ENCODE measurements around the gene LRP1B. TPM values are rescaled to one million over a fixed set of nuclear protein-coding genes. Genes with fewer than 3 reads are reported as not detected.
"Not testable (repeated sequence)": the region's sequence is repeated elsewhere in the genome, so short reads cannot be mapped to it uniquely, and the experiment has no call there.

The LRP1B gene
- total RNA-seq, 1 experiment from 2014 or later: not detected

DNA sequence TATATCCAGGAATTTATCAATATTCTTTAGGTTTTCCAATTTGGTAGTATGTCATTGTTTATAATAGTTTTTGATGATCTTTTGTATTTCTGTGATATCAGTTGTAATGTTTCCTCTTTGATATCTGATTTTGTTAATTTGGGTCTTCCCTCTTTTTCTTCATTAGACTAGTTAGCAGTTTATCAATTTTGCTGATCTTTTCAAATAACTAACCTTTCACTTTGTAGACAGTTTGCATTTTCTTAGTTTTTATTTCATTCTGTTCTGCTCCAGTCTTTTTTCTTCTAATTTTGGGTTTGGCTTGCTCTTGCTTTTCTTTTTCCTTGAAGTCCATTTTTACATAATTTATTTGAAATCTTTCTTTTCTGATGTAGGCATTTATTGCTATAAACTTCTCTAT lies 824.4 kb downstream of the LRP1B start:
- no peaks in the 10 kb centered on the region for H3K27me3 ChIP-seq
- H3K36me3 ChIP-seq: no peaks in the 10 kb centered on the region
- no peak for DNase-seq
- H3K4me3 ChIP-seq: no peak overlapping the region
- H3K9me3 ChIP-seq: no peaks in the 10 kb centered on the region

DNA sequence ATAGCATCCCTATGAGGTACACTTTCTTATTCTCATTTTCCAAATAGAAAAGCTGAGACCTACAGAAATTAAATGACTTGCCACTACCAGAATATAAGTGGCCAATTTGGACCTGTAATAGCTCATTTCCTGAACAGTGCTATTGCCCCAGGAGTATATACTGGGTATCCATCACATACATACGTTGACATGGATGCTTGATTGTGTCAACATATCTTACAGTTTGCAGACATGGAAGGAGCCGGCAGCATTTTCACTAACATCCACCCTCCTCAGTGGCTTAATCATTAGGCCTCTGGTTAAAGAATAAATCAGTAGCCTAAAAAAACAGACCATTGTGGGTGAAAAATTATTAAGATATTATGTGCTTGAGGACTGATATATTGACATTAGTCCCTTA lies 829.3 kb downstream of the LRP1B start:
- no peaks in the 10 kb centered on the region for H3K36me3 ChIP-seq
- H3K27me3 ChIP-seq: no peaks in the 10 kb centered on the region
- no peak overlapping the region for H3K4me3 ChIP-seq
- H3K9me3 ChIP-seq: no peaks in the 10 kb centered on the region
- DNase-seq: no peak

DNA sequence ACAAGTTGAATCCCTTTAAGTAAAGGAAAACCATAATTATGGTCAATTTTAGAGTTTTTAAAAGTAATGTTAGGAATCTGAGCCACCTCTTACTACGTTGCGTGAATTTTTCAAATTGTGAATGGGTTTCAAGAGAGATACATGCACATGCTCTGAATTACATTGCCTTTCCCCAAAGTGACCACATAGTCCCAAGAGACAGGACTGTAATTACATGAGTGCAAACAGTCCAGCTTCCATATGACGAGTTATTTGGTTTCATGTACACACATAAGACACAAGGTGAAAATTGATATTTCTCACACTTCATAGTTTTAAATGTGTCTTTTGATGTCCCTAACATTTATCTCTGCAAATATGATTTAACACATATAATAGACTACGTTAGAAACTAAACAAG lies 850.8 kb downstream of the LRP1B start:
- H3K4me3 ChIP-seq: no peak overlapping the region
- no peak for DNase-seq
- no peaks in the 10 kb centered on the region for H3K9me3 ChIP-seq
- no peaks in the 10 kb centered on the region for H3K36me3 ChIP-seq
- H3K27me3 ChIP-seq: no peaks in the 10 kb centered on the region

DNA sequence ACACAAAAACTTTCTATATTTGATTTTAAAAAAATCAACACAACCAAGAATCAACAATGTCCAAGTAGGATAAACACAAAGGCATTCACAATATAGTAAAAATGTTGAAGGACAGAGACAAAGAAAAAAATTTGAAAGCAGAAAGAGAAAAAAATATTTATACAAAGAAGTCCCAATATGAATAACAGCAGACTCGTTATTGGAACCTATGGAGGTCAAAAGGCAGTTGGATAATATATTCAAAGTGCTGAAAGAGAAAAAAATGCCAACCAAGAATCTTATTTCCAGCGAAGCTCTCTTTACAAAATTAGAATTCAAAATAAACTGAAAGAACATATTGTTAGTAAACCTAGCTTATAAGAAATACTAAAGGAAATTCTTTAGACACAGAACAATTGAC lies 859.5 kb downstream of the LRP1B start:
- H3K36me3 ChIP-seq: no peaks in the 10 kb centered on the region
- H3K27me3 ChIP-seq: no peaks in the 10 kb centered on the region
- peaks cover 6% of the 10 kb centered on the region; the same call in 1 of the 2 replicates for H3K9me3 ChIP-seq
- no peak overlapping the region for H3K4me3 ChIP-seq
- no peak for DNase-seq

DNA sequence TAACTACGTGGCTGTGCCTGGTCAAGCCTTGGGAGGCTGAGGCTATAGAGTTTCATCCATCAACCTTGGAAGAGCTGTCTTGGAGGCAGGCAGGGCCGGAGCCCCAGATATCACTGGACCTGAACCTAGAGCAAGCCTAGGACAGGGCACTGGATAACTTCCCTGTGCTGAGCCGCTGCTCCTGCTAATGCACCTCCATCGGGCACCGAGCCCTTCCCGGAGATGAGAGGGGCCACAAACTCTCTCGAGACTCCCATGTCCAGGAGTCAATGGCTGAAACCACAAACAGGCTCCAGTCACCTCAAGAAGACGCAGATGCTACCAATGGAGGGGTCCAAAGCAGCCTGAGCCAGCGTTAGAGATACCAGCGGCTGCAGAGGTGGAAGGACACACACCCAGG lies 866.0 kb downstream of the LRP1B start:
- Histone ChIP-seq H3K4me3 (no peak overlapping the region), H3K27me3 (no peaks in the 10 kb centered on the region), H3K36me3 (no peaks in the 10 kb centered on the region), H3K9me3 (no peaks in the 10 kb centered on the region)
- DNase-seq: no peak

DNA sequence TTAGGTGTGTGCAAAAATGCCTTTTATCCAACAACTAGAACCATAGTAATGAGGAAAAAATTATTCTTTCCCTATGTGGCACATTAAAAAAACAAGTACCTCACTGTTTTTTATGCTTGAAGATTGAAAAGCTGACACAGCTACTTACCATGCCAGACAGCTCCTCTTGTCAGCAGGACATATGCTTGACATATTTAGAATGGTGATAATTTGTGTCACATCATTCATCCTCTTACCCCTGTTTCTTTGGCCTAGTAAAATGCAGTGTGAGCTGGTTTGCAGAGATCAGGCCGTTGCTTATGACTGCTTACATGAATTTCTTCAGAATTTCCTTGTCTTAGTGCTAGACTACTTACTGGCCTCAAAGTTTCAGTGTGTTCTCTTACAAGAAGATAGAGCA lies 869.9 kb downstream of the LRP1B start:
- no peak for DNase-seq
- no peaks in the 10 kb centered on the region for H3K9me3 ChIP-seq
- H3K27me3 ChIP-seq: no peaks in the 10 kb centered on the region
- H3K4me3 ChIP-seq: no peak overlapping the region
- H3K36me3 ChIP-seq: no peaks in the 10 kb centered on the region

DNA sequence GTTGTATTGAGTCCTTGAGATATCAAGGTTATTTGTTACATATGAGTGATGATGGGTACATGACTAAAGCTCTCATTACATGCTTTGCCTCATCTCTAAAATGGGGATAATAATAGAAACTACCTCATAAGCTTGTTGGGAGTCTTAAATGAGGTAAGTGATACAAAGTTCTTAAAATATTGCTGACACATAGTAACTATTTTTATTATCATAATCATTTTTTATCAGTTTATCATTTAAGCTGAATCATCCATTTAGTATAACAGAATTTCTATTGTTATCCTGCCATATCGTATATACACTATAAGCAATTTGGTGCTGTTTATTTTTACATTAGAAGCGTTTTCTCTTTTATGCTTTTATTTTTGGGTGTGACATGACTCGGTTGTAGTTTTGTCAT lies 871.1 kb downstream of the LRP1B start:
- Histone ChIP-seq H3K27me3 (no peaks in the 10 kb centered on the region), H3K36me3 (no peaks in the 10 kb centered on the region), H3K9me3 (no peaks in the 10 kb centered on the region), H3K4me3 (no peak overlapping the region)
- no peak for DNase-seq

DNA sequence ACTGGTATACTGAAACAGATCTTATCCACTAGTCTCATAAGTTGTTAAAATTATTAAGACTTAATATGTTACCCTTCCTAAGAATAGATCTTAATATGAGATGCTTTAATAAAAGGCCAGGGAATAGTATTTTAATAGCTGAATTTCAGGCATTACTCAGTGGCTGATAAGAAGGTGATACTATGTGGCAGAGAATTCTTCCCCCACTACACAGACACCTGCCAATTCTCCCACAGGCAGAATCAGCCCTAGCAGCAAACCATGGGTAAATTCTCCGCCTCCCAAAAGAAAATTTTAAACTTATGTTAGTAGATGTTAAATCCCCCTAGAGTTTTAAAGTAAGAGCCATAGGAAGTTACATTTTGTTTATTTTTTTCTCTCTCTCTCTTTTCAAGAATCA lies 888.8 kb downstream of the LRP1B start:
- Histone ChIP-seq H3K36me3 (no peaks in the 10 kb centered on the region), H3K27me3 (no peaks in the 10 kb centered on the region), H3K4me3 (no peak overlapping the region), H3K9me3 (no peaks in the 10 kb centered on the region)
- DNase-seq: no peak

DNA sequence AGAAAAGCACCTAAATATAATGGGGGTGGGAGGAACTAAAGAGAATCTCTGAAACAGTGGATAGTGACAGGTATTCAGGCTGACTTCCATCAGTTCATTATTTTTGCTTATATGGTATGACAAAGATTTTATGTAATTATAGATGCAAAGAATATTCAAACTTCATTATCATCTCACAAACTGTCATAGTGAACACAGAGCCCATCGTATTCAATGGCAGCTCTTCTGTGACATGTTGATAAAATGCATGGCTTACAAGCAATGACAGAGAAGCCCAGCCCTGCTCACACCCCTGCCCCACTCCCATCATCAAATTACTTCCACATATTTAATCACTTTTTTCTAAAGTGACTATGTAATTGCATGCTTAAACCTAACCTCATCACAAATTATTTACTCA lies 904.3 kb downstream of the LRP1B start:
- H3K27me3 ChIP-seq: no peaks in the 10 kb centered on the region

DNA sequence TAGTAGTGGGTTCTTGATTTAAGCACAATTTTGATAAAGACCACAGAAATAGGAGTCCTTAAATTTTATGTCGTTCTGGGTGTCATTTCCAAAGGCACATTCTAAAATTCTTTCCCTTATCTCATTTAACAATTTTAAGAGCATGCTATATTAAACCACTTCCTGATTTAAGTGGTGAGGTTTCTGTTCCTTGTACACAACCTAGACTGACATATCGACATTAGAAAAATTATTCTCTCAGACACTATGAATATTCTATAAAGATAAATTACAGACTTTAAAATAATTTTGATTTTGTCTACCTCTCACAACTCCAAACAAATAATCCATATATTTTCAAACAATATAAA lies 923.8 kb downstream of the LRP1B start:
- Histone ChIP-seq H3K27me3 (no peaks in the 10 kb centered on the region), H3K9me3 (no peaks in the 10 kb centered on the region), H3K4me3 (no peak overlapping the region), H3K36me3 (no peaks in the 10 kb centered on the region)
- no peak for DNase-seq

More for the DNA sequence above, 904.3 kb downstream of the LRP1B start:
- Histone ChIP-seq H3K9me3 (no peaks in the 10 kb centered on the region), H3K4me3 (no peak overlapping the region), H3K36me3 (no peaks in the 10 kb centered on the region)
- DNase-seq: no peak

DNA sequence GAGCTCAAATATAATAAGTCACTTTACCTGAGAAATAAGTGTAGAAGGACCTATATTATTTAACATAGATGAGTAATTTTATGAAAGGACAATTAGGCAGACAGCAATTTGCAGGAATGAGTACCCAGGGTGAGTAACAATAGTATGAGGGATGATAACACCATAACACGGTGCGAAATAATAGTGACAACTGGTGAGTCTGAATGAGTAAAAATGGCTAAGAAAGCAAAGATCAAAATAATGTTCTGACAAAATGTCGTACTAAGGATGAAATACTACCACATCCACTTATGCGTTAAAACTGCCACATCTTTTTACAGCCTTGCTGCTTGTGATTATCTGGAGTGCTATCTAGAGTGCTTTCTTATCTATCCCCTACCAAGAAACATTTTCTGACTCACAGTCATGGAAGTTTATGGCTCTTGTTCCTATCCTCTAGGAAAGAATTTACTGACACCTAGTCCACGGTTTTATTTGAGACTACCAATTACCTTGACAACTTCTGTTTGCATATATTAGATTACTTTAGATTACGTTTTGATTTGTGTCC lies 929.7 kb downstream of the LRP1B start:
- no peaks in the 10 kb centered on the region for H3K36me3 ChIP-seq
- DNase-seq: no peak
- no peak overlapping the region for H3K4me3 ChIP-seq
- H3K9me3 ChIP-seq: no peaks in the 10 kb centered on the region
- no peaks in the 10 kb centered on the region for H3K27me3 ChIP-seq

DNA sequence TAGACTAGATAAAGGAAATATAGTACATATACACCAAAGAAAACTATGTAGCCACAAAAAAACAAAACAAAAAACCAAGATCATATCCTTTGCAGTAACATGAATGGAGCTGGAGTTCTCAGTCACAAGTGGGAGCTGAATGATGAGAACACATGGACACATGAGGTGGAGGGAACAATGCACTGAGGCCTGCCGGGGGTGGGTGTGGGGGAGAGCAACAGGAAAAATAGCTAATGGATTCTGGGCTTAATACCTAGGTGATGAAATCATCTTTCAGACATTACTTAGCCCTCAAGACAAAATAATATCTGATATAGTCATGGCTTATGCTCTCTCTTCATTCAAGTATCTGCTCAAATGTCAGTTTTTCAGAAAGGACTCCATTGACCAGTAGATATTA lies 930.6 kb downstream of the LRP1B start:
- DNase-seq: no peak
- Histone ChIP-seq H3K9me3 (no peaks in the 10 kb centered on the region), H3K27me3 (no peaks in the 10 kb centered on the region), H3K4me3 (no peak overlapping the region), H3K36me3 (no peaks in the 10 kb centered on the region)

DNA sequence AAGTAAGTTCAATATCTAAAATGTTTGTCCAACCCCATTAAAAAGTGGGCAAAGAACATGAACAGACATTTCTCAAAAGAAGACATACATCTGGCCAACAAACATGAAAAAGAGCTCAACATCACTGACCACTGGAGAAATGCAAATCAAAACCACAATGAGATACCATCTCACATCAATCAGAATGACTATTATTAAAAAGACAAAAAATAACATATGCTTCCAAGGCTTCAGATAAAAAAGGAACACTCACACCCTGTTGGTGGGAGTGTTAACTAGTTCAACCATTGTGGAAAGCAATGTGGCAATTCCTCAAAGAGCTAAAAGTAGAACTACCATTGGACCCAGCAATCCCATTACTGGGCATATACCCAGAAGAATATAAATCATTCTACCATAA lies 931.1 kb downstream of the LRP1B start:
- DNase-seq: no peak
- H3K36me3 ChIP-seq: no peaks in the 10 kb centered on the region
- H3K9me3 ChIP-seq: no peaks in the 10 kb centered on the region
- no peak overlapping the region for H3K4me3 ChIP-seq
- H3K27me3 ChIP-seq: no peaks in the 10 kb centered on the region

DNA sequence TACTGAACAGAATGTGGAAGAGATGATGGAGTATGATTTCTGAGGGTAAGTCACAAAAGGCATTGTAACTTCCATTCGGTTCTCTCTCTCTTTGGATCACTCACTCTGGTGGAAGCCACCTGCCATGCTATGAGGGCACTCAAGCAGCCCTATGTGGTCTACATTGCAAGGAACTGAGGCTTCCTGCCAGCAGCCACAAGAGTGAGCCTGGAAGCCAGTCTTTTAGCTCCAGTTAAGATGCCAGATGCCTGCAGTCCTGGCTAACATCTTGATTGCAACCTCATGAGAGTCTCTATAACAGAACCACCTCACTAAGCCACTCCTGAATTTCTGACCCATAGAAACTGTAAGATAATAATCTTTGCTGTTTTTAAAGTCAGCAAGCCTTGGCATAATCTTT lies 935.7 kb downstream of the LRP1B start:
- Histone ChIP-seq H3K36me3 (no peaks in the 10 kb centered on the region), H3K27me3 (no peaks in the 10 kb centered on the region), H3K9me3 (no peaks in the 10 kb centered on the region), H3K4me3 (no peak overlapping the region)
- DNase-seq: no peak

DNA sequence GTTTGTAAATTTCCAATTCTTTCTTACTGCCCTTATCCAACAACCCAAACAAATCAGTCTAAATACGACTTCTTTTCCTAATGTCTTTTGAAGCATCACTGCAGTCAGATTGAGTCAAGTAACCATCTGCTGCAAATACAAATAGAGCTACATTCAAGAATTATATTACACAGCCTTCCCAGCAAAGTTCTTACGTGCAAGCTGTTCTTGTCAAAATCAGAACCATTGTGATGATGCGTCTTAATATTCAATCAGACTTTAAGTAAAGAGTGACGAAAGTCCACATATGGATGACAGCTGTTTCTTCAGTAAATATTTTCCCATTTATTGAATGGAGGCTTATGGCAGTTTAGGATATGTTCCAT lies 943.8 kb downstream of the LRP1B start:
- no peaks in the 10 kb centered on the region for H3K27me3 ChIP-seq
- H3K4me3 ChIP-seq: no peak overlapping the region
- H3K36me3 ChIP-seq: no peaks in the 10 kb centered on the region
- H3K9me3 ChIP-seq: no peaks in the 10 kb centered on the region
- DNase-seq: no peak

DNA sequence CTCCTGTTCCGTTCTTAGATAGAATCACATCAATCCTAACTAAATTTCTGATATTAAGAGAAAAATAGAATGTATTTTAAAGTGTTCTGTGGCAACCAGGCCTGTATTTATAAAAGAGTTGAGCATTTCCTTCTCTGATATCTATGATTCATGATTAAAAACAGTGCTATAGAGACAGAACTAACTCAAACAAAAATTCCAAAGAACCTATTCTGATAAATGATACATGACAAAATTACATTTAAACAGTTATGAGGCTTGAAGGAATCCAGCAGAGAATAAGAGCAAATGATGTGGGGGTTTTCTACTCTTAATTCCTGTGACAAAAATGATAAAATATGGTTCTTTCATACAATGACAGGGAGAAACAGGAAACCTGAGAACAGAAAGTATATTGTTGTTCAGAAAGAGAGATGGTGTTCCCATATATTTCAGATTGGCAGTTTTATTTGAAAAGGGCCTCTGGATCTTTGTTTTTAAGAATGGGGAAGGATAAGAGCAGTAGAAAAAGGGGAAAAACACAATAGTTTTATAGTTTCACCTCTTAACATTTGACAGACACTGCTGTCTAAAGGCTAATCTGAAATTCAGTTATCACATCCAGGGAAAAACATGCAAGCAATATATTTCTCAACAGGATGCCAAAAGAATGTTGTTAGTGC lies 944.3 kb downstream of the LRP1B start:
- H3K4me3 ChIP-seq: no peak overlapping the region
- no peaks in the 10 kb centered on the region for H3K27me3 ChIP-seq
- no peaks in the 10 kb centered on the region for H3K9me3 ChIP-seq
- no peak for DNase-seq
- H3K36me3 ChIP-seq: no peaks in the 10 kb centered on the region

DNA sequence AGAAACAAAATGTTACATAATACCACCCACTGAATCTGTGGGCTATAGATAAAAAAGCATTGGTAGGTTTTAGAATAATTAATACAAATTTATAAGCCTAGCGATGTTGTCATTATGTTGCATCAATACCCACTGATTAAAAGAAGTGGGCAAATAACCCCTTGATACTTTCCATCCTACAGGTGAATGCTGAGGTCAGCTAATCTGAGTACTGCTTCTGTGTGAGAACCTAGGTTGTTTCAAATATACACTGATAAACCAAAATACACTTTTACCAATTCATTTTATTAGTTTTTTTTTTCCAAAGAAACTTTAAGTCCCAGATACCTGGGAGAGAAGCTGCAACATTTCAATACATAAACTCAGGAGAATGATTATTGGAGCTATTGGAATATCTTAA lies 948.6 kb downstream of the LRP1B start:
- Histone ChIP-seq H3K36me3 (no peaks in the 10 kb centered on the region), H3K9me3 (no peaks in the 10 kb centered on the region), H3K27me3 (no peaks in the 10 kb centered on the region), H3K4me3 (no peak overlapping the region)
- DNase-seq: no peak

DNA sequence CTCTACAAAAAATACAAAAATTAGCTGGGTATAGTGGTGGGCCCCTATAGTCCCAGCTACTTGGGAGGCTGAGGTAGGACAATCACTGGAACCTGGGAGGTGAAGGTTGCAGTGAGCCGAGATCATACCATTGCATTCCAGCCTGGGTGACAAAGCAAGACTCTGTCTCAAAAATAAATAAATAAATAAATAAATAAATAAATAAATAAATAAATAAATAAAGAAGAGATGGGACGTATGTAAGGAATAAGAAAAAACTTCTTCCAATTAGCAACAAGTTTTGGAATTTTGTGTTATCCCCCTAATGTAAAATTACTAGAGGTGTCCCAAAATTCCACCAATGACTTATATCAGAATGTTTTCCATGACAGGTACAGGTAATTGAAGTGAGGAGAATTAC lies 961.7 kb downstream of the LRP1B start:
- DNase-seq, H3K36me3 ChIP-seq, H3K9me3 ChIP-seq, H3K27me3 ChIP-seq, H3K4me3 ChIP-seq: not testable (repeated sequence)

DNA sequence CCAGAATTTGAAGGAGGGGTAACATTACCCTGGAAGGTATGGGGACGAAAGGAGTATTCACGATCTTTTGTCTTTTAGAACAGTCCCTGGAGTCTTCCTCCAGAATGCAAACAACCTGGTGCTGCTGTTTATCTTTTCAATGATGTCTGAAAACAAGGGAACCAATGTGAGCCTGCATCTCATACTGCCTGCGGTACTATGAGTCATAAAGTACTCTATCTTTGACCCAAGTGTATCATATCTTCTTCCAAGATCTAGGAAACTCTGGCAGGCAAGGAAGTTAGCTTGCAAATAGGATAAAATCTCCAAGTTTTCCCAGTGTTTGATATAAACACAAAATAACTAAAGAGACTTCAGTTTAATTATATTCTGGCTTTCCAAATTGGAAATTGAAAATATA lies 968.5 kb downstream of the LRP1B start:
- H3K27me3 ChIP-seq: no peaks in the 10 kb centered on the region
- H3K9me3 ChIP-seq: no peaks in the 10 kb centered on the region
- no peaks in the 10 kb centered on the region for H3K36me3 ChIP-seq
- no peak overlapping the region for H3K4me3 ChIP-seq
- no peak for DNase-seq

Measured in MG63 (cell line).